GM12864 (cell line): ENCODE results near the gene KRTAP4-3.
"Not testable (repeated sequence)": the region's sequence is repeated elsewhere in the genome, so short reads cannot be mapped to it uniquely, and the experiment has no call there.

Experiments
- DNase-seq: peaks from one replicate; pipeline ENCODE4 v3.0.0-alpha.2; 2011; ENCODE audit warnings: low read depth
- H3K4me3 ChIP-seq: 2 replicates; pipeline ENCODE4 v1.5.1; 2011; ENCODE audit warnings: mild to moderate bottlenecking, low read depth, low read length, control low read depth
- TF ChIP-seq, protein P1 (sequence below): IDR thresholded peaks from 2 replicates; pipeline ENCODE4 v1.5.1; 2011; ENCODE audit warnings: low read depth, mild to moderate bottlenecking, moderate library complexity, low read length, control low read depth, inconsistent platforms; ENCODE audit errors: missing control alignments

KRTAP4-3 gene

DNA sequence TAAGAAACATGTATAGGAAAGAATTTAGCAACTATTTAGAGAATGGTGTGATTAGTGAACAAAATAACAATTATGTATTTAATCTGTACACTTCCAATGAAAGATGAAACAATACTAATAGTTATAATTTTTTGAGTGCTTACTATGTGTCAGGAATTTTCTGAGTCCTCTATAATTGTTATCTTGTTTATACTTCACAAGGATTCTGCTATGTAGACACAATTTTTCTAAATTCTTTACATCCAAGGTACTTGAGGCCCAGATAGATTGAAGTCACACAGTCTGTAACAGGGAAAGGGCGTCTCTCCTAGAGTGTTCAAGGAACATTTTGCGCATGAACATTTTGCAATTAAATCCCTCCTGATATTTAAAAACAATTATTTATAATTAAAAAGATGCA is 43.0 kb downstream of the KRTAP4-3 start:
- no peak for DNase-seq
- TF ChIP-seq, protein P1, sequence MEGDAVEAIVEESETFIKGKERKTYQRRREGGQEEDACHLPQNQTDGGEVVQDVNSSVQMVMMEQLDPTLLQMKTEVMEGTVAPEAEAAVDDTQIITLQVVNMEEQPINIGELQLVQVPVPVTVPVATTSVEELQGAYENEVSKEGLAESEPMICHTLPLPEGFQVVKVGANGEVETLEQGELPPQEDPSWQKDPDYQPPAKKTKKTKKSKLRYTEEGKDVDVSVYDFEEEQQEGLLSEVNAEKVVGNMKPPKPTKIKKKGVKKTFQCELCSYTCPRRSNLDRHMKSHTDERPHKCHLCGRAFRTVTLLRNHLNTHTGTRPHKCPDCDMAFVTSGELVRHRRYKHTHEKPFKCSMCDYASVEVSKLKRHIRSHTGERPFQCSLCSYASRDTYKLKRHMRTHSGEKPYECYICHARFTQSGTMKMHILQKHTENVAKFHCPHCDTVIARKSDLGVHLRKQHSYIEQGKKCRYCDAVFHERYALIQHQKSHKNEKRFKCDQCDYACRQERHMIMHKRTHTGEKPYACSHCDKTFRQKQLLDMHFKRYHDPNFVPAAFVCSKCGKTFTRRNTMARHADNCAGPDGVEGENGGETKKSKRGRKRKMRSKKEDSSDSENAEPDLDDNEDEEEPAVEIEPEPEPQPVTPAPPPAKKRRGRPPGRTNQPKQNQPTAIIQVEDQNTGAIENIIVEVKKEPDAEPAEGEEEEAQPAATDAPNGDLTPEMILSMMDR, result no peak
- no peak overlapping the region for H3K4me3 ChIP-seq

DNA sequence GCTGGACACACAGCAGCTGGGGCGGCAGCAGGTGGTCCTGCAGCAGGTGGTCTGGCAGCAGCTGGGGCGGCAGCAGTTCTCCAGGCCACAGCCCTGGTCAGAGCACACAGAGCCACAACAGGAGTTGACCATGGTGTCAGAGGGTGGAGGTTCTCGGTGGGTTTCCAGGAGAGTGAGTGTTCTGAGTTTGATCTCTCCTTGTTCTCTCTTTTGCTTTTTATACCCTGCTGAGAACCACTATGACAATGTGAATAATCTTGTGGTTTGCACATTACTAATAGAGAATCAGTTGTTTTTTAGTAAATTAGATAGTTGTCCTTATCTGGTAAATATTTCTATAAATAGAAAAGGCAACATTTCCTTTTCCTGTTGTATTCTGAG is 44.0 kb downstream of the KRTAP4-3 start, which contains the start of gene KRTAP4-12:
Gene KRTAP4-12 (minus strand): TSS at position 192 of the 381 bp plus-strand sequence. CDS start 60 bp downstream, at position 132.
- not testable (repeated sequence) for H3K4me3 ChIP-seq, DNase-seq

DNA sequence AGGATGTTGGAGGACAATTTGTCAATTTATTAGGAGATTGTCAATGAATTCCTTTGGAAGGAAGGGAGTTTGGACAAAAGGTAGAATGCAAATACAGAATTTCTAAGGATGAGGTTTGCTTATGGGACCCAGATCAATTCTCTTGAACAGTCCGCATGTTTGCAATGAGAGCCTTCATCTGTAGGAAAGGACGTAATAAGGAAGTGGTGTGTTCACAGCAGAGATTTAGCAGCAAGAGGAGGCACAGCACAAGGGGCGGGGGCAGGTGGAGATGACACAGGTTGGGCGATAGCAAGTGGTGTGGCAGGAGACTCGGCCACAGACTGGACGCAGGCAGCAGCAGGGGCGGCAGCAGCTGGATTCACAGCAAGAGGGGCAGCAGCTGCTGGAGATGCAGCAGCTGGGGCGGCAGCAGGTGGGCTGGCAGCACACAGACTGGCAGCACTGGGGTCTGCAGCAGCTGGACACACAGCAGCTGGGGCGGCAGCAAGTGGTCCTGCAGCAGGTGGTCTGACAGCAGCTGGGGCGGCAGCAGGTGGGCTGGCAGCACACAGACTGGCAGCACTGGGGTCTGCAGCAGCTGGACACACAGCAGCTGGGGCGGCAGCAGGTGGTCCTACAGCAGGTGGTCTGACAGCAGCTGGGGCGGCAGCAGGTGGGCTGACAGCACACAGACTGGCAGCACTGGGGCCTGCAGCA is 44.6 kb downstream of the KRTAP4-3 start:
- H3K4me3 ChIP-seq, DNase-seq: not testable (repeated sequence)

- DNase-seq, result no peak
- no peak overlapping the region for H3K4me3 ChIP-seq
- TF ChIP-seq, protein P1, result no peak
Measured at GRCh38 chr17:41121742-41122141, 46.3 kb downstream of the KRTAP4-3 start.

DNA sequence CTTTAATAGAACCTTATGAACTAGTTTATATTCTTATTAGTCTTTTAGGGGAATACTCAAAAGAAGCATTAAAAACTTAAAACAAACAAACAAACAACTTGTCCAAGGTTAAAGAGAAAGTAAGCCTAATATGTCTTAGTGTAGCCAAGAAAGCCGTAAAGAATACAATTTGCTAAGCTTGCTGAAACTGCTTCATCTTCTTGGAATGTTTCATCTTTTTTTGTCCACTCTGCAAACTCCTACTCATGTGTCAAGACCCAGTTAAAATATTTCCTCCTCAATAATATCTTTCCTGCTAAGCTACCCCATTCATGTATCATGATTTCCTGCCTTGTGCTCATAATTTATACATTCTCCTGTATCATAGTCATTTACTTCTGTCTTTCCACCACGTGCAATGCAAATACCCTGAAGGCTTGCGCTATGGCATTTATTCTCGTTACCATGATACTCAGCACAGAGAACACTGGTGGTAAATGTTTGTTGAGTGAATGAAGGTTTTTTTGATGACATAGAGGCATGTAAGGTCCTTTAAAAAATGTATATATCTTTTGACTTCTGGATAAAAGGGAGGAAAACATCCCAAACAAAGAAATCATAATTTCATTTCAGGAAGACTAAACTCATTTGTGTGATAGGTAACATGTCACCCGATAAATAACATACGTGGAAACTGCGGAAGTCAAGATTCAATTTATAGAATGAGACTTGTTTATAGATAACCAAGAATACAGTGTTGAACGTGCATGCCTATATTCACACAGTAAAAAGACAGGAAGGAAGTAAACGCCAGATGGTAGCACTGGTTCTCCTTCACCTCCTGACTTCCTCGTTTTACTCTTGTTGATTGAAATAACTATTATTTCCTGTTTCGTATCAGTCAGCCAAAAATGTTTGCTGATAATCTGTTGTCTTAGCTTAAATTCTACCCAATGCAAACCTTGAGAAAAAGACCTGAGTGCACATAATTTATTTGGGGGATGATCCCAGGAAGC is 48.0 kb downstream of the KRTAP4-3 start:
- DNase-seq, H3K4me3 ChIP-seq: not testable (repeated sequence)

DNA sequence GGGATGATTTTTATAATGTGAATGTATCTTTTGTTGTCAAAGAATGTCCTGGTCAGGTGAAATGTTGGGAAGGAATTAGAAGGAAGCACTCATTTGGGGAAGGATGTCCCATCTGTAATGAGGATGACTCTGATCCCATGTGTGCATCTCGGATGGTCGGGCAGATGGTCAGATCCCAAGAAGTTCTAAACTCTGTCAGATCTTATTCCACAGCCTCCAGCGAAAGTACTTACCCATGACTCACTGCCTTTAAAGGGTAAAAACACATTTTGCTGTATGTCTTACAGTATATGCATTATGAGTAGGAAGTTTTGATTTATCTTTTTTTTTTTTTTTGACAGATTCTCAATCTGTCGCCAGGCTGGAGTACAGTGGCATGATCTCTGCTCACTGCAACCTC is 49.3 kb downstream of the KRTAP4-3 start:
- no peak for DNase-seq

DNA sequence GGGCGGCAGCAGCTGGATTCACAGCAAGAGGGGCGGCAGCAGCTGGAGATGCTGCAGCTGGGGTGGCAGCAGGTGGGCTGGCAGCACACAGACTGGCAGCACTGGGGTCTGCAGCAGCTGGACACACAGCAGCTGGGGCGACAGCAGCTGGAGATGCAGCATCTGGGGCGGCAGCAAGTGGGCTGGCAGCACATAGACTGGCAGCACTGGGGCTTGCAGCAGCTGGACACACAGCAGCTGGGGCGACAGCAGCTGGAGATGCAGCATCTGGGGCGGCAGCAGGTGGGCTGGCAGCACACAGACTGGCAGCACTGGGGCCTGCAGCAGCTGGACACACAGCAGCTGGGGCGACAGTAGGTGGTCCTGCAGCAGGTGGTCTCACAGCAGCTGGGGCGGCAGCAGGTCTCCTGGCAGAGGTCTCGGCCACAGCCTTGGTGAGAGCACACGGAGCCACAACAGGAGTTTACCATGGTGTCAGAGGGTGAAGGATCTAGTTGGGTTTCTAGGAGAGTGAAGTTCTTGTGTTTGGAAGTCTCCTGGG is 50.1 kb downstream of the KRTAP4-3 start, which contains the start of gene KRTAP4-11:
Gene KRTAP4-11 (minus strand): TSS at position 528 of the 541 bp plus-strand sequence. CDS start 58 bp downstream, at position 470.
- H3K4me3 ChIP-seq, result not testable (repeated sequence)

More for the DNA sequence above, 49.3 kb downstream of the KRTAP4-3 start:
- TF ChIP-seq, protein P1, result no peak
- no peak overlapping the region for H3K4me3 ChIP-seq

More for the DNA sequence above, 50.1 kb downstream of the KRTAP4-3 start, which contains the start of gene KRTAP4-11:
- DNase-seq, result not testable (repeated sequence)
